ENCODE results near the gene ARHGEF19. TPM values are rescaled to one million over a fixed set of nuclear protein-coding genes. Genes with fewer than 3 reads are reported as not detected.

The ARHGEF19 gene
- total and polyA plus RNA-seq, 8 donors: 5.0 to 17.1 (median 9.7) TPM

DNA sequence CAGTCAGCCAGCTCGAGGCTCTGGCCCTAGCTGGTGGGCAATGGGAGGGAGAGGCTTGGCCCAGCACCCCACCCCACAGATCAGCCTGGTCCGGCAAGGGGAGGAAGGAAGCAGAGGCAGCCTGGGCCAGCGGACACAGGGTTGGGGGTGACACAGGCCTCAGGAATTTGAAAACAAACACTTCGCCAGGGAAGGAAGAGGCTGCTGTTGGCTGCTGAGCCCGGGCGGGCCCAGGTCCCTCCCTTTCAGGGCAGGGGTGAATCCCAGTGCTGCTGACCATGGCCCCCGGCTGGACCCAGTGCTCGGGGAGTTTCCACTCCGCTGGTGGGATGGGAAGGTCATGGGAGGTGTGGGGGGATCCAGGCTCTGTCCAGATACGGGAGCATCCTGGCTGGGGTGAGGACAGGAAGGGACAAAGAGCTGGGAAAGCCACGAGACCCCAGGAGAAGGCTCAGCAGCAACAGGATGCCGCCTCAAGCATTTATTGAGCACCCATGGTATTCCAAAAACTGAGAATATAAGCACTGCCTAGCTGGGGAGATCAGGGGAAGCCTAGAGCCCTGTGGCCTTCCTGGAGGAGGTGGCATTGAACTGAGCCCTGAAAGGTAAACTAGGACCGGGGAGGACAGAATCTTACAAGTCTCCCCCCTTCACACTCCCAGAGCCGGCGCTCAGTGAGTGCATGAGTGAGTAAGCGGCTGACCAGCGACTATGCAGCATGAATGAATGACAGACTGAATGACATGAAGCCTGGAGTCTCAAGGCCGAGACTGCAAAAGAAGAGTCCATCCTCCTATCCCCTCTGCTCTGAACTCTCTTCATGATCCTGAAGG is 30.3 kb downstream of the ARHGEF19 start:
- no peak overlapping the region for H3K4me3 ChIP-seq
- TF ChIP-seq, protein P1, sequence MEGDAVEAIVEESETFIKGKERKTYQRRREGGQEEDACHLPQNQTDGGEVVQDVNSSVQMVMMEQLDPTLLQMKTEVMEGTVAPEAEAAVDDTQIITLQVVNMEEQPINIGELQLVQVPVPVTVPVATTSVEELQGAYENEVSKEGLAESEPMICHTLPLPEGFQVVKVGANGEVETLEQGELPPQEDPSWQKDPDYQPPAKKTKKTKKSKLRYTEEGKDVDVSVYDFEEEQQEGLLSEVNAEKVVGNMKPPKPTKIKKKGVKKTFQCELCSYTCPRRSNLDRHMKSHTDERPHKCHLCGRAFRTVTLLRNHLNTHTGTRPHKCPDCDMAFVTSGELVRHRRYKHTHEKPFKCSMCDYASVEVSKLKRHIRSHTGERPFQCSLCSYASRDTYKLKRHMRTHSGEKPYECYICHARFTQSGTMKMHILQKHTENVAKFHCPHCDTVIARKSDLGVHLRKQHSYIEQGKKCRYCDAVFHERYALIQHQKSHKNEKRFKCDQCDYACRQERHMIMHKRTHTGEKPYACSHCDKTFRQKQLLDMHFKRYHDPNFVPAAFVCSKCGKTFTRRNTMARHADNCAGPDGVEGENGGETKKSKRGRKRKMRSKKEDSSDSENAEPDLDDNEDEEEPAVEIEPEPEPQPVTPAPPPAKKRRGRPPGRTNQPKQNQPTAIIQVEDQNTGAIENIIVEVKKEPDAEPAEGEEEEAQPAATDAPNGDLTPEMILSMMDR (IDR thresholded peaks at IDR 0.05): no peak

DNA sequence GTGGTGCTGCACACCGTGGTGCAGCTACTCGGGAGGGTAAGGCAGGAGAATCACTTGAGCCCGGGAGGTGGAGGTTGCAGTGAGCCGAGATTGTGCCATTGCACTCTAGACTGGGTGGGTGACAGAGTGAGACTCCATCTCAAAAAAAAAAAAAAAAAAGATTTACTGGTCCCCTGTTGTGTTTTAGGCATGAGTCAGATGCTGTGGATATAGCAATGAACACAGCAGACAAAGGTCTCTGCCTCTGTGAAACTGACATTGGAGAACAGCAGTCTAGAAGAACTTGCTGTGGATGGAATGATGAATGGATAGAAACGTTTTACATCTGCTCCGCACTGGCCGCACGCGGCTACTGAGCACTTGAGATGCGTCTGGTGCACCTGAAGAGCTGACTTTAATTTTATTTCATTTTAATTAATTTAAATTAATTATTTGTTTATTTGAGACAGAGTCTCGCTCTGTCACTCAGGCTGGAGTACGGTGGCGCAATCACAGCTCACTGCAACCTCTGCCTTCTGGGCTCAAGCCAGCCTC is 32.1 kb downstream of the ARHGEF19 start:
- FAIRE-seq: no peak
- H3K4me1 ChIP-seq: peaks cover 15 to 22% (median 20%) of the 10 kb centered on the region in 3 donors

More for the DNA sequence above, 30.3 kb downstream of the ARHGEF19 start:
- no peaks in the 10 kb centered on the region for H3K9me3 ChIP-seq
- H3K27me3 ChIP-seq: no peaks in the 10 kb centered on the region
- 67 to 73% methylated on average over 18 of the region's 18 CpGs for WGBS, 2 donors
- intact Hi-C loops (cut with DNase I): no loop called here
- H3K36me3 ChIP-seq: no peaks in the 10 kb centered on the region
- H3K27ac ChIP-seq: peak overlapping the region; percentile 61 to 88 (median 76)
- ATAC-seq: peak; percentile 73 to 84 (median 81)
- no peak for FAIRE-seq
- H3K4me1 ChIP-seq: peaks cover 0 to 8% (median 5%) of the 10 kb centered on the region in 3 donors
- DNase-seq: peak in 5 of 6 donors; percentile 52 to 79 (median 59)

DNA sequence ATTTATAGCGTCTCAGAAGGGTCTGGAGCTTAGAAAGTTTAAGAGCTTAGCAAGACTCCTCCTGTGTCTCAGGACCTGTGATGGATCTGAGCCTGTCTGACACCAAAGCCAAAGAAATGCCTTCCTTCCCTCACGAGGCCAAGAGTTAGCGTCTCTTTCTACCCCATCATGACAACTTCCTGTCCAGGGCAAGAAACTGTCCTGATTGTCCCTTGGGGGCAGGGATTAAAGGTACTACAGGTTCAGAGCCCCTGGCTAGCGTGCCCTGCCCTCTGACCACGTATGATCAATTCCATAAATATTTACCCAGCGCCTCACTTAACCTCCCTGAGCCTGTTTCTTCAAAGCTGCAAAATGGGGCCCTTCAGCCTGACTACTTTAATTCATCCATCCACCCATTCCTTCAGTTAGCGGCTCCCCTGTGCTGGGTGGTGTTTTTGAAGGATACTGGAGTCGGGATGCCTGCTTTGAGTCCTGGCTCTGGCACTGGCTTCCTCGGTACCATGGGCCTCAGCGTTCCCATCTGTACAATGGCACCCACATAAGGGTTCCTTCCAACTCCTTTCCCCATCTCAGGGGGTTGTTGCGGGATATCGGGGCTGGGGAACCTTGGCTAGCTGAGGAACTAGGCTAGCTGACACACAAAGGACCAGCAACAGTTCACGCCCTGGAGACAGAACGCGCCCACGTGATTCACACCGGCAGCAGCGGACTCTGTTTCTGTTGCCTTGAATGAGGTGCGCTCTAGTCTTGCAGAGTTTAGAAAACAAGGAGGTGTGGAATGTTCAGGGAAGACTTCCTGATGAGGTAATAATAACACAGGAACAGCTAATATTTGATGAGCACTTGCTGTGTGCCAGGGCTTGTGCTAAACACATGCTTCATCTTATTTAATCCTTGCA is 33.6 kb downstream of the ARHGEF19 start:
- peak in 1 of 4 donors; percentile 2 for ATAC-seq
- Histone ChIP-seq H3K27ac (peak overlapping the region in 1 of 4 donors; percentile 69), H3K4me1 (peaks cover 15 to 22% (median 21%) of the 10 kb centered on the region in 3 donors), H3K4me3 (no peak overlapping the region), H3K27me3 (no peaks in the 10 kb centered on the region), H3K36me3 (no peaks in the 10 kb centered on the region), H3K9me3 (no peaks in the 10 kb centered on the region)
- 70 to 72% methylated on average over 19 of the region's 19 CpGs for WGBS, 2 donors
- TF ChIP-seq, protein P1 (IDR thresholded peaks at IDR 0.05): no peak
- intact Hi-C loops (cut with DNase I): no loop called here
- FAIRE-seq: no peak
- no peak for DNase-seq

More for the DNA sequence above, 32.1 kb downstream of the ARHGEF19 start:
- no peak overlapping the region for H3K4me3 ChIP-seq
- WGBS, 2 donors: 87 to 93% methylated on average over 13 of the region's 13 CpGs
- H3K9me3 ChIP-seq: no peaks in the 10 kb centered on the region
- TF ChIP-seq, protein P1 (IDR thresholded peaks at IDR 0.05): no peak
- no peak overlapping the region for H3K27ac ChIP-seq
- ATAC-seq (no peak), DNase-seq (no peak)
- H3K36me3 ChIP-seq: no peaks in the 10 kb centered on the region
- intact Hi-C loops (cut with DNase I): no loop called here
- H3K27me3 ChIP-seq: no peaks in the 10 kb centered on the region

DNA sequence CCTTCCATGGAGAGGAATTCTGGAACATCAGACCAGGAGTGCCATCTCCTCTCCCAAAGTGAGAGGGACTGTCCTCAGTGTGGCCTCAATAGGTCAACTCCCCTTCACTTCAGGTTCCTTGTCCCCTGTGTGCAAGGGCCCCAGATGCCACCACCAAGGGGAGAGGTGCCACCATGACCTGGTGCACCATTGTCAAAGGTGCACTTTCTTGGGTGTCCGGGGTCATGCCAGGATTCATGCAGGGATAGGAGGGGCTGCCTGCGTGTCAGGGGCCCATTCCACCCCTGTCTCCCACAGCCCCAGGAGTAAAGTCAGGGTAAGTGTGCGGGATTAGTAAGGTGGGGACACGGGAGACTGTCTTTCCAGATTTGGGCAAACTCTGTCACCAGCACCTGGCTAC is 35.1 kb downstream of the ARHGEF19 start:
- Histone ChIP-seq H3K27me3 (no peaks in the 10 kb centered on the region), H3K27ac (peak overlapping the region in 3 of 4 donors; percentile 63 to 78 (median 77)), H3K36me3 (no peaks in the 10 kb centered on the region), H3K4me1 (peaks cover 15 to 29% (median 26%) of the 10 kb centered on the region in 3 donors), H3K9me3 (no peaks in the 10 kb centered on the region), H3K4me3 (no peak overlapping the region)
- ATAC-seq (no peak), DNase-seq (no peak), FAIRE-seq (no peak)
- 90 to 93% methylated on average over 4 of the region's 4 CpGs for WGBS, 2 donors
- TF ChIP-seq, protein P1 (IDR thresholded peaks at IDR 0.05): no peak
- intact Hi-C loops (cut with DNase I): no loop called here
